ENCODE results near the gene COLEC12.

COLEC12 gene

GRCh38 chr18:289026-289425 is 211.5 kb downstream of the COLEC12 start:
- H3K9me3 ChIP-seq (ENCODE audit: control insufficient read depth, low read length), result no peaks in the 10 kb centered on the region
- H3K36me3 ChIP-seq (ENCODE audit: control insufficient read depth, insufficient read depth, low read length, severe bottlenecking), result no peaks in the 10 kb centered on the region
- no peak overlapping the region for H3K9ac ChIP-seq (ENCODE audit: low read length)
- H3K4me3 ChIP-seq (ENCODE audit: low read length), result no peak overlapping the region
- H3K27me3 ChIP-seq (replicated peaks; ENCODE audit: control insufficient read depth, insufficient read depth, low read length), result no peaks in the 10 kb centered on the region
- no peak for DNase-seq (ENCODE audit: low read depth)
- H3K4me1 ChIP-seq (ENCODE audit: control insufficient read depth, insufficient read depth, low read length), result no peaks in the 10 kb centered on the region

GRCh38 chr18:286515-287310 is 213.8 kb downstream of the COLEC12 start:
- Histone ChIP-seq H3K36me3 (ENCODE audit: control insufficient read depth, insufficient read depth, low read length, severe bottlenecking) (no peaks in the 10 kb centered on the region), H3K9ac (ENCODE audit: low read length) (no peak overlapping the region), H3K4me3 (ENCODE audit: low read length) (no peak overlapping the region), H3K4me1 (ENCODE audit: control insufficient read depth, insufficient read depth, low read length) (no peaks in the 10 kb centered on the region), H3K27me3 (replicated peaks; ENCODE audit: control insufficient read depth, insufficient read depth, low read length) (no peaks in the 10 kb centered on the region), H3K9me3 (ENCODE audit: control insufficient read depth, low read length) (no peaks in the 10 kb centered on the region)
- DNase-seq (ENCODE audit: low read depth), result peak; percentile 67

DNA sequence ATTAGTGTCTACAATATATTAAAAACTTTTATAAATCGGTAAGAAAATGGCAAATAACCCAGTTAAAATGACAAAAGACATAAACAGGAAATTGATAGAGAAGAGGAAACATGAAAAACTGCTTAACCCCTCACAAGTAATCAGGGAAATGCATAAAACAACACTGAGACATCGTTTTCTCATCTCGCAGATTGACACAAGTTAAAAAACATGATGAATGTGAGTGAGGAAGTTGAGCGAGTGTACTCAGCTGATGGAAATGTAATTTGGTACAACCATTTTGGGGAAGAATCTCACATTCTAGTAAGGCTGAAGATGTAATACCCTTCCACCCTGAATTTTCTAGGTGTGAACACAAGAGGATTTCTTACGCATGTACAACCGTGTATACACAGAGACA is 214.7 kb downstream of the COLEC12 start:
- Histone ChIP-seq H3K4me1 (ENCODE audit: control insufficient read depth, insufficient read depth, low read length) (no peaks in the 10 kb centered on the region), H3K36me3 (ENCODE audit: control insufficient read depth, insufficient read depth, low read length, severe bottlenecking) (no peaks in the 10 kb centered on the region), H3K9ac (ENCODE audit: low read length) (no peak overlapping the region), H3K4me3 (ENCODE audit: low read length) (no peak overlapping the region), H3K9me3 (ENCODE audit: control insufficient read depth, low read length) (no peaks in the 10 kb centered on the region), H3K27me3 (replicated peaks; ENCODE audit: control insufficient read depth, insufficient read depth, low read length) (no peaks in the 10 kb centered on the region)
- no peak for DNase-seq (ENCODE audit: low read depth)

DNA sequence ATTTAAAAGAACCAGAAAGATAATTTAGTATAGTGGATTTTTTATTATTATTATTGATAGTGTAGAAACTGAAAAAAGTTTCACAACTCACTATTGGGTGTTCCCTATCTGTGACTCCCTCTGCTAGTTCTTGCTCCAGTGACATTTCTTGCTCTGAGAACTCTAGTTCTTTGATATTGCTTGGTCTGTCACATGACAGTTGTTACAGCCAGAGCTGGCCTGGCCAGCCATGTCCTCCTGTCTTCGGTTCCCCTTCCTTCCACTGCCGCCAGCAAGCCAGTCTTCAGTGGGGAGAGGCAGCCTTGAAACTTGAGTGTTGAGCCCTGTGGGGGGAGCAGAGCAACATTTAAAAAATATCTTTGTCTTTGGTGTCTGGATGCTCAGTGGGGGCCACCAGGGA is 225.0 kb downstream of the COLEC12 start:
- DNase-seq (ENCODE audit: low read depth), result no peak
- no peaks in the 10 kb centered on the region for H3K4me1 ChIP-seq (ENCODE audit: control insufficient read depth, insufficient read depth, low read length)
- no peak overlapping the region for H3K4me3 ChIP-seq (ENCODE audit: low read length)

GRCh38 chr18:274313-274712 is 226.2 kb downstream of the COLEC12 start:
- DNase-seq (ENCODE audit: low read depth), result no peak
- Histone ChIP-seq H3K9me3 (ENCODE audit: control insufficient read depth, low read length) (no peaks in the 10 kb centered on the region), H3K4me1 (ENCODE audit: control insufficient read depth, insufficient read depth, low read length) (no peaks in the 10 kb centered on the region), H3K36me3 (ENCODE audit: control insufficient read depth, insufficient read depth, low read length, severe bottlenecking) (no peaks in the 10 kb centered on the region), H3K4me3 (ENCODE audit: low read length) (no peak overlapping the region), H3K27me3 (replicated peaks; ENCODE audit: control insufficient read depth, insufficient read depth, low read length) (no peaks in the 10 kb centered on the region), H3K9ac (ENCODE audit: low read length) (no peak overlapping the region)

More for the DNA sequence above, 225.0 kb downstream of the COLEC12 start:
- Histone ChIP-seq H3K36me3 (ENCODE audit: control insufficient read depth, insufficient read depth, low read length, severe bottlenecking) (no peaks in the 10 kb centered on the region), H3K9me3 (ENCODE audit: control insufficient read depth, low read length) (no peaks in the 10 kb centered on the region), H3K9ac (ENCODE audit: low read length) (no peak overlapping the region), H3K27me3 (replicated peaks; ENCODE audit: control insufficient read depth, insufficient read depth, low read length) (no peaks in the 10 kb centered on the region)

GRCh38 chr18:273525-273924 is 227.0 kb downstream of the COLEC12 start:
- Histone ChIP-seq H3K36me3 (ENCODE audit: control insufficient read depth, insufficient read depth, low read length, severe bottlenecking) (no peaks in the 10 kb centered on the region), H3K4me3 (ENCODE audit: low read length) (no peak overlapping the region), H3K4me1 (ENCODE audit: control insufficient read depth, insufficient read depth, low read length) (peaks cover 5% of the 10 kb centered on the region), H3K27me3 (replicated peaks; ENCODE audit: control insufficient read depth, insufficient read depth, low read length) (no peaks in the 10 kb centered on the region), H3K9ac (ENCODE audit: low read length) (no peak overlapping the region), H3K9me3 (ENCODE audit: control insufficient read depth, low read length) (no peaks in the 10 kb centered on the region)
- DNase-seq (ENCODE audit: low read depth), result no peak

- no peaks in the 10 kb centered on the region for H3K9me3 ChIP-seq (ENCODE audit: control insufficient read depth, low read length)
- no peaks in the 10 kb centered on the region for H3K36me3 ChIP-seq (ENCODE audit: control insufficient read depth, insufficient read depth, low read length, severe bottlenecking)
- peaks cover 5% of the 10 kb centered on the region for H3K4me1 ChIP-seq (ENCODE audit: control insufficient read depth, insufficient read depth, low read length)
- no peak for DNase-seq (ENCODE audit: low read depth)
- H3K27me3 ChIP-seq (replicated peaks; ENCODE audit: control insufficient read depth, insufficient read depth, low read length), result no peaks in the 10 kb centered on the region
- no peak overlapping the region for H3K9ac ChIP-seq (ENCODE audit: low read length)
- H3K4me3 ChIP-seq (ENCODE audit: low read length), result no peak overlapping the region
These were observed 227.9 kb downstream of the COLEC12 start for GRCh38 chr18:272650-273049.

DNA sequence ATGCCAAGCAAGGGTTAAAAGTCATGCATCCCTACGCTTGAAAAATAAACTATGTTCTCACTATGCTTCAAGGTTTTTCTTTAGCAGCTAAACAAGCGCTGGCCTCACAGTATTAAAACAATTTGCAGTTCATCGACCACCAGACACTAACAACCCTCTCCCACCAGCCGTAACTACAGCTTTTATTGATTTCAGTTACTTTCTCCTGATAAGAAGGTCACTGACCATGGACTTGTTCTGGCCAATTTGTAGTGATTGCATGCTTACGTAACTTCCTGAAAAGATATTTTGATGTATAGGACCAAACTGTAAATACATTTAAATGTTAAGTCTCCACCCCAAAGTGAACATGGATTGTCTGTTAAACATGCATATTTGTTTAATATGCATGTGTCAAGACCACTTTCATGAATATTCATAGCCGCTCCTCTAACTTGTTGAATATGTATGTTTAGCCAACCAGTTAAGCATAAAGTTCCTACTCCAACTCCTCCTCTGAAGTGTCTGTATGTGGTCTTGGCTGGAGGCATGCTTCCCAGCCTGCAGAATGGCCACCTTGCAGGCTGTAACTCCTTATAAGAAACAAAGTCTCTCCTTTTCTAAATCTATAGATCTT is 230.9 kb downstream of the COLEC12 start:
- peaks cover 15% of the 10 kb centered on the region for H3K4me1 ChIP-seq (ENCODE audit: control insufficient read depth, insufficient read depth, low read length)
- H3K9ac ChIP-seq (ENCODE audit: low read length), result no peak overlapping the region
- no peaks in the 10 kb centered on the region for H3K27me3 ChIP-seq (replicated peaks; ENCODE audit: control insufficient read depth, insufficient read depth, low read length)
- peaks cover 3% of the 10 kb centered on the region for H3K36me3 ChIP-seq (ENCODE audit: control insufficient read depth, insufficient read depth, low read length, severe bottlenecking)
- no peak for DNase-seq (ENCODE audit: low read depth)
- no peaks in the 10 kb centered on the region for H3K9me3 ChIP-seq (ENCODE audit: control insufficient read depth, low read length)
- peak overlapping the region; percentile 98 for H3K4me3 ChIP-seq (ENCODE audit: low read length)

DNA sequence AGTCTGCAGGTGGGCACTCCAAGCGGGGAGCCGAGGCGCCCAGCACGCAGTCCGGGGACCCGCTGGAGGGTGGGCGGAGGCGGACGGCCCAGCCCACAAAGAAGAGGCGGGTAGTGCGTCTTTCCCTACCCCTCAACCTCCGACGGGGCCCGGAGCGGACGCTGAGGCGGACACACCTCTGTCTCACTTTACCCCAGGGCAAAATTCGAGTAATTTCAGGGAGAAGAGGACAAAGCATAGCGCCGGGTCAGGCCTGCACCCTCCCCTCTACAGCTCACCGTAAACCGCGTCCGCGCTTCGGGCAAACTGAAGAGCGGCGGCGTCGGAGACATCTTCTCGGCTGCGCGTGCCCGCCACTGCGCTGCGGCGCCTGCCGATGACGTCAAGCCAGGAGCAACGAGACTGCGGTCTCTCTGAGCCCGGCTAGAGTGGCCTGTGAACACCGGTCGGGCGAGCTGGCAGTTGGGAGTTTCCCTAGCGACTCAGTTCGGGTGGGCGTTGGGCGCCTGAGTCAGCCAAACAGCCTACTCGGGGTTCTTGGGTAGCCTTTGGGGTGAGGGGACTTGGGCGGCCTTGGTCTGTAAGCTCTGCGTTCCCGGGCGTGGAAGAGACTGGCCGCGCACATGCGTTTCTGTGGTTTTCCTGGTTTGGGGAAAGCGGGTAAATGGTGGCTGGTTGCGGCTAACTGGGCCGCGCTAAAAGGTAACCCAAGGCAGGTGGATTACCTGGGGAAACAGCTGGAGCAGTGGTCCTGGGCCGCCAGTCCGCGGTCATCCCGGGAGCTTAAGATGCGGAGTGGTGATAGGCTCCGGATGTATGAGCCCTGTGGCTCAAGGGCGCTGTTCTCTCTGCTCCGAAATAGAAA is 232.6 kb downstream of the COLEC12 start, which contains the start of gene THOC1:
Gene THOC1 (minus strand): TSS at position 360 of the 865 bp plus-strand sequence. CDS start 28 bp downstream, at position 332.
- Histone ChIP-seq H3K9ac (ENCODE audit: low read length) (peak within 1 kb of the TSS; percentile 98), H3K4me3 (ENCODE audit: low read length) (peak within 1 kb of the TSS; percentile 98), H3K4me1 (ENCODE audit: control insufficient read depth, insufficient read depth, low read length) (peaks cover 15% of the 10 kb centered on the region), H3K27me3 (replicated peaks; ENCODE audit: control insufficient read depth, insufficient read depth, low read length) (no peaks in the 10 kb centered on the region), H3K36me3 (ENCODE audit: control insufficient read depth, insufficient read depth, low read length, severe bottlenecking) (peaks cover 17% of the 10 kb centered on the region), H3K9me3 (ENCODE audit: control insufficient read depth, low read length) (no peaks in the 10 kb centered on the region)
- DNase-seq (ENCODE audit: low read depth), result peak; percentile 96

GRCh38 chr18:267380-267687 is 233.2 kb downstream of the COLEC12 start:
- H3K27me3 ChIP-seq (replicated peaks; ENCODE audit: control insufficient read depth, insufficient read depth, low read length), result no peaks in the 10 kb centered on the region
- H3K9me3 ChIP-seq (ENCODE audit: control insufficient read depth, low read length), result no peaks in the 10 kb centered on the region
- H3K9ac ChIP-seq (ENCODE audit: low read length), result peak overlapping the region; percentile 98
- DNase-seq (ENCODE audit: low read depth), result no peak
- peaks cover 17% of the 10 kb centered on the region for H3K36me3 ChIP-seq (ENCODE audit: control insufficient read depth, insufficient read depth, low read length, severe bottlenecking)
- H3K4me3 ChIP-seq (ENCODE audit: low read length), result peak overlapping the region; percentile 98
- H3K4me1 ChIP-seq (ENCODE audit: control insufficient read depth, insufficient read depth, low read length), result peaks cover 15% of the 10 kb centered on the region

Measured in adipocyte (in vitro differentiated cells).